AG09319 (cell line): ENCODE data around the gene ERC2.

Experiments used
- DNase-seq: peaks from one replicate; pipeline ENCODE4 v3.0.0-alpha.2; 2010; ENCODE audit warnings: low read depth; ENCODE audit errors: extremely low read depth
- CTCF ChIP-seq: IDR thresholded peaks from 2 replicates; pipeline ENCODE4 v1.5.1; 2011; ENCODE audit warnings: low read depth, mild to moderate bottlenecking, inconsistent platforms, low read length, moderate library complexity

ERC2 gene

GRCh38 chr3:56113908-56114307 is 354.4 kb downstream of the ERC2 start:
- DNase-seq: no peak
- no peak for TF ChIP-seq CTCF

GRCh38 chr3:56113231-56113630 is 355.0 kb downstream of the ERC2 start:
- TF ChIP-seq CTCF: no peak
- DNase-seq: no peak

- TF ChIP-seq CTCF: no peak
- peak; percentile 89 for DNase-seq
Measured at GRCh38 chr3:56111606-56112304, 356.5 kb downstream of the ERC2 start.

- no peak for DNase-seq
Measured at GRCh38 chr3:56110886-56111285, 357.4 kb downstream of the ERC2 start.

GRCh38 chr3:56107157-56107556 is 361.1 kb downstream of the ERC2 start:
- no peak for TF ChIP-seq CTCF
- no peak for DNase-seq

More at GRCh38 chr3:56110886-56111285, 357.4 kb downstream of the ERC2 start:
- TF ChIP-seq CTCF: no peak

- no peak for TF ChIP-seq CTCF
- DNase-seq: no peak
Measured at GRCh38 chr3:56102032-56102431, 366.2 kb downstream of the ERC2 start.

- DNase-seq: no peak
- TF ChIP-seq CTCF: no peak
Measured at GRCh38 chr3:56101576-56101975, 366.7 kb downstream of the ERC2 start.
